ENCODE data around the gene RNU4-1. TPM values are rescaled to one million over a fixed set of nuclear protein-coding genes. Genes with fewer than 3 reads are reported as not detected.

The RNU4-1 gene
- total and polyA plus RNA-seq, 10 of the 15 experiments (the other 5 are each of a cell fraction or from before 2014, with no cell fraction given), result under 0.01 to 15,332 (median 7.1) TPM; not detected in 3

GRCh38 chr12:120331390-120331789, 38.4 kb upstream of the RNU4-1 start (continued):
- TF ChIP-seq, protein P1, sequence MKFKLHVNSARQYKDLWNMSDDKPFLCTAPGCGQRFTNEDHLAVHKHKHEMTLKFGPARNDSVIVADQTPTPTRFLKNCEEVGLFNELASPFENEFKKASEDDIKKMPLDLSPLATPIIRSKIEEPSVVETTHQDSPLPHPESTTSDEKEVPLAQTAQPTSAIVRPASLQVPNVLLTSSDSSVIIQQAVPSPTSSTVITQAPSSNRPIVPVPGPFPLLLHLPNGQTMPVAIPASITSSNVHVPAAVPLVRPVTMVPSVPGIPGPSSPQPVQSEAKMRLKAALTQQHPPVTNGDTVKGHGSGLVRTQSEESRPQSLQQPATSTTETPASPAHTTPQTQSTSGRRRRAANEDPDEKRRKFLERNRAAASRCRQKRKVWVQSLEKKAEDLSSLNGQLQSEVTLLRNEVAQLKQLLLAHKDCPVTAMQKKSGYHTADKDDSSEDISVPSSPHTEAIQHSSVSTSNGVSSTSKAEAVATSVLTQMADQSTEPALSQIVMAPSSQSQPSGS (IDR thresholded peaks at IDR 0.05; ENCODE audit: low read length), result no peak
- TF ChIP-seq RBBP5 (conservative IDR thresholded peaks at IDR 0.05) (no peak), TCF3 (IDR thresholded peaks at IDR 0.05; ENCODE audit: borderline replicate concordance, insufficient read depth, low read depth, low read length) (no peak), CTCF (IDR thresholded peaks at IDR 0.05 in 2 of 3, conservative IDR thresholded peaks at IDR 0.05 in 1 of 3; ENCODE audit: control insufficient read depth in 2 of 3, extremely low read depth in 1 of 3, insufficient read depth in 1 of 3, low read depth in 3 of 3, low read length in 3 of 3) (no peak), SREBF2 (IDR thresholded peaks at IDR 0.05; ENCODE audit: low read length) (no peak), ATF7 (IDR thresholded peaks at IDR 0.05; ENCODE audit: low read depth) (no peak), NFXL1 (IDR thresholded peaks at IDR 0.05; ENCODE audit: borderline replicate concordance) (no peak), MLLT1 (IDR thresholded peaks at IDR 0.05) (no peak)
- TF ChIP-seq, protein P2, sequence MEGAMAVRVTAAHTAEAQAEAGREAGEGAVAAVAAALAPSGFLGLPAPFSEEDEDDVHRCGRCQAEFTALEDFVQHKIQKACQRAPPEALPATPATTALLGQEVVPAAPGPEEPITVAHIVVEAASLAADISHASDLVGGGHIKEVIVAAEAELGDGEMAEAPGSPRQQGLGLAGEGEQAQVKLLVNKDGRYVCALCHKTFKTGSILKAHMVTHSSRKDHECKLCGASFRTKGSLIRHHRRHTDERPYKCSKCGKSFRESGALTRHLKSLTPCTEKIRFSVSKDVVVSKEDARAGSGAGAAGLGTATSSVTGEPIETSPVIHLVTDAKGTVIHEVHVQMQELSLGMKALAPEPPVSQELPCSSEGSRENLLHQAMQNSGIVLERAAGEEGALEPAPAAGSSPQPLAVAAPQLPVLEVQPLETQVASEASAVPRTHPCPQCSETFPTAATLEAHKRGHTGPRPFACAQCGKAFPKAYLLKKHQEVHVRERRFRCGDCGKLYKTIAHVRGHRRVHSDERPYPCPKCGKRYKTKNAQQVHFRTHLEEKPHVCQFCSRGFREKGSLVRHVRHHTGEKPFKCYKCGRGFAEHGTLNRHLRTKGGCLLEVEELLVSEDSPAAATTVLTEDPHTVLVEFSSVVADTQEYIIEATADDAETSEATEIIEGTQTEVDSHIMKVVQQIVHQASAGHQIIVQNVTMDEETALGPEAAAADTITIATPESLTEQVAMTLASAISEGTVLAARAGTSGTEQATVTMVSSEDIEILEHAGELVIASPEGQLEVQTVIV (IDR thresholded peaks at IDR 0.05; ENCODE audit: borderline replicate concordance, partially characterized antibody), result no peak
- TF ChIP-seq, protein P3, sequence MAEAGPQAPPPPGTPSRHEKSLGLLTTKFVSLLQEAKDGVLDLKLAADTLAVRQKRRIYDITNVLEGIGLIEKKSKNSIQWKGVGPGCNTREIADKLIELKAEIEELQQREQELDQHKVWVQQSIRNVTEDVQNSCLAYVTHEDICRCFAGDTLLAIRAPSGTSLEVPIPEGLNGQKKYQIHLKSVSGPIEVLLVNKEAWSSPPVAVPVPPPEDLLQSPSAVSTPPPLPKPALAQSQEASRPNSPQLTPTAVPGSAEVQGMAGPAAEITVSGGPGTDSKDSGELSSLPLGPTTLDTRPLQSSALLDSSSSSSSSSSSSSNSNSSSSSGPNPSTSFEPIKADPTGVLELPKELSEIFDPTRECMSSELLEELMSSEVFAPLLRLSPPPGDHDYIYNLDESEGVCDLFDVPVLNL (IDR thresholded peaks at IDR 0.05; ENCODE audit: low read depth, low read length), result no peak

Data from GM12878 (cell line).